T-helper 2 cell treated with Interferon-gamma antibody and Interleukin-4, amounts not matched to agents 100 ng/mL and 5 ng/mL, for 36 hours (primary cell): ENCODE data around the gene TOX2. TPM values are rescaled to one million over a fixed set of nuclear protein-coding genes. Genes with fewer than 3 reads are reported as not detected.

ENCODE experiments used
- intact Hi-C: fragments of 100-400 bp; cut with micrococcal nuclease; formaldehyde crosslinking; loops from one replicate; pipeline ENCODE4 v1.15.1; 2023
- total RNA-seq: library from RNA; stranded (reverse); gene quantifications from 2 replicates; pipeline ENCODE4 v1.2.3, GENCODE V29; 2022

TOX2 gene
- total RNA-seq, 1 donor from 2014 or later = 6.5 TPM

- intact Hi-C loops = no loop called here
Observed at GRCh38 chr20:44050925-44051660, 136.4 kb downstream of the TOX2 start.

GRCh38 chr20:44051661-44052000, 137.0 kb downstream of the TOX2 start:
- intact Hi-C loops = no loop called here

GRCh38 chr20:44052166-44052565, 137.5 kb downstream of the TOX2 start:
- intact Hi-C loops = no loop called here

- intact Hi-C loops = no loop called here
Observed at GRCh38 chr20:44053046-44053445, 138.4 kb downstream of the TOX2 start.

GRCh38 chr20:44054118-44054517, 139.5 kb downstream of the TOX2 start:
- intact Hi-C loops = no loop called here

GRCh38 chr20:44054849-44055248, 140.2 kb downstream of the TOX2 start:
- intact Hi-C loops = no loop called here

GRCh38 chr20:44056010-44056698, 141.5 kb downstream of the TOX2 start:
- intact Hi-C loops = loop anchor here (1.0 kb wide), 1 partner anchor 24 kb away; no protein-coding TSS in a partner anchor

- intact Hi-C loops = no loop called here
Observed at GRCh38 chr20:44057698-44058675, 143.3 kb downstream of the TOX2 start.

GRCh38 chr20:44064501-44065400, 150.1 kb downstream of the TOX2 start:
- intact Hi-C loops = loop anchor here (5.0 kb wide), 2 partner anchors 122 to 222 kb away; no protein-coding TSS in a partner anchor

- intact Hi-C loops = loop anchor here (5.0 kb wide), 2 partner anchors 123 to 223 kb away; no protein-coding TSS in a partner anchor
Observed at GRCh38 chr20:44065401-44066340, 151.0 kb downstream of the TOX2 start.

- intact Hi-C loops = loop anchor here (5.0 kb wide), 2 partner anchors 125 to 225 kb away; no protein-coding TSS in a partner anchor
Observed at GRCh38 chr20:44066645-44067606, 152.3 kb downstream of the TOX2 start.

- intact Hi-C loops = loop anchor here (2.0 to 5.0 kb wide), 3 partner anchors 47 to 225 kb away; no protein-coding TSS in a partner anchor
Observed at GRCh38 chr20:44067650-44068081, 153.0 kb downstream of the TOX2 start.

- intact Hi-C loops = loop anchor here (2.0 to 5.0 kb wide), 3 partner anchors 48 to 226 kb away; no protein-coding TSS in a partner anchor
Observed at GRCh38 chr20:44068316-44069201, 153.9 kb downstream of the TOX2 start.

- intact Hi-C loops = loop anchor here (2.0 to 5.0 kb wide), 3 partner anchors 49 to 227 kb away; no protein-coding TSS in a partner anchor
Observed at GRCh38 chr20:44069203-44070011, 154.8 kb downstream of the TOX2 start.

GRCh38 chr20:44070139-44070900, 155.7 kb downstream of the TOX2 start:
- intact Hi-C loops = no loop called here
